Keratinocyte (primary cell): ENCODE measurements around the gene CSK. TPM values are rescaled to one million over a fixed set of nuclear protein-coding genes. Genes with fewer than 3 reads are reported as not detected.
A peak's percentile ranks its signal among the peaks of the same experiment; 100 is the strongest.

ENCODE experiments used
- DNase-seq: peaks from one replicate; pipeline ENCODE4 v3.0.0-alpha.2; 2011; ENCODE audit warnings: low read depth, missing footprints, low spot score
- FAIRE-seq: peaks from 2 replicates; lab custom pipeline; 2011; peaks lifted over from hg19 to GRCh38; lab: Jason Lieb, UNC
- H2AFZ ChIP-seq: 2 replicates; pipeline ENCODE4 v1.6.0; 2012; ENCODE audit warnings: low read length, control low read depth, inconsistent platforms; ENCODE audit not compliant: control insufficient read depth
- H3K27ac ChIP-seq: 2 replicates; pipeline ENCODE4 v1.5.1; 2011; ENCODE audit warnings: low read length; ENCODE audit not compliant: control insufficient read depth, insufficient read depth
- H3K27me3 ChIP-seq: 3 replicates; pipeline ENCODE4 v1.6.0; 2011; ENCODE audit warnings: low read length; ENCODE audit not compliant: control insufficient read depth, insufficient read depth; ENCODE audit errors: extremely low read depth
- H3K36me3 ChIP-seq, 2 experiments: 2 replicates in 1 of 2; 3 replicates in 1 of 2; pipeline ENCODE4 v1.5.1; 2011; ENCODE audit warnings: low read length in 2 of 2, mild to moderate bottlenecking in 1 of 2; ENCODE audit not compliant: control insufficient read depth in 2 of 2, insufficient read depth in 2 of 2; ENCODE audit errors: extremely low read depth in 1 of 2
- H3K4me1 ChIP-seq: 3 replicates; pipeline ENCODE4 v1.5.1; 2011; ENCODE audit warnings: low read length; ENCODE audit not compliant: control insufficient read depth, insufficient read depth; ENCODE audit errors: extremely low read depth
- H3K4me2 ChIP-seq: 3 replicates; pipeline ENCODE4 v1.6.0; 2011; ENCODE audit warnings: low read depth, low read length; ENCODE audit not compliant: control insufficient read depth, insufficient read depth; ENCODE audit errors: extremely low read depth
- H3K4me3 ChIP-seq, 3 experiments: fragments of 200-600 bp in 1 of 3; sonication (generic) in 1 of 3; 2 replicates in 2 of 3; 3 replicates in 1 of 3; pipeline ENCODE4 v1.5.1; 2011 to 2016; ENCODE audit warnings: low read length in 3 of 3, mild to moderate bottlenecking in 3 of 3, control low read depth in 2 of 3, inconsistent platforms in 1 of 3, low read depth in 1 of 3, mixed read lengths in 1 of 3, mixed run types in 1 of 3, moderate library complexity in 1 of 3; ENCODE audit not compliant: control insufficient read depth in 2 of 3, insufficient read depth in 2 of 3; ENCODE audit errors: extremely low read depth in 1 of 3
- H3K79me2 ChIP-seq: 2 replicates; pipeline ENCODE4 v1.6.0; 2012; ENCODE audit warnings: low read length; ENCODE audit not compliant: control insufficient read depth, insufficient read depth
- H3K9ac ChIP-seq: 3 replicates; pipeline ENCODE4 v1.6.0; 2011; ENCODE audit warnings: low read length; ENCODE audit not compliant: control insufficient read depth, insufficient read depth; ENCODE audit errors: extremely low read depth
- H3K9me1 ChIP-seq: 3 replicates; pipeline ENCODE4 v1.6.0; 2011; ENCODE audit warnings: low read length; ENCODE audit not compliant: control insufficient read depth, insufficient read depth; ENCODE audit errors: extremely low read depth
- H3K9me3 ChIP-seq: 2 replicates; pipeline ENCODE4 v1.5.1; 2012; ENCODE audit warnings: low read depth, low read length; ENCODE audit not compliant: control insufficient read depth
- H4K20me1 ChIP-seq: 3 replicates; pipeline ENCODE4 v1.6.0; 2011; ENCODE audit warnings: low read length; ENCODE audit not compliant: control insufficient read depth, insufficient read depth; ENCODE audit errors: extremely low read depth
- CTCF ChIP-seq, 3 experiments: IDR thresholded peaks in 1 of 3; conservative IDR thresholded peaks in 1 of 3; optimal IDR thresholded peaks in 1 of 3; 2 replicates in 2 of 3; 3 replicates in 1 of 3; pipeline versions ENCODE3 to v1.5.1; 2011; ENCODE audit warnings: low read length in 3 of 3, mild to moderate bottlenecking in 3 of 3, moderate library complexity in 2 of 3, control low read depth in 1 of 3, inconsistent platforms in 1 of 3; ENCODE audit not compliant: insufficient read depth in 2 of 3; ENCODE audit errors: extremely low read depth in 1 of 3
- EZH2 ChIP-seq: IDR thresholded peaks from one replicate; pipeline ENCODE4 v1.6.1; 2012; ENCODE audit warnings: inconsistent platforms, mild to moderate bottlenecking, low read length, moderate library complexity
- dilution Hi-C: fragments of 300-500 bp; cut with MboI; formaldehyde crosslinking; loops from one replicate; pipeline ENCODE4 v1.7.0; 2020; ENCODE audit warnings: low sequenced_read_pairs; ENCODE audit not compliant: extremely low pct_ligation_motif_present
- polyA plus RNA-seq, 5 experiments: library from polyadenylated mRNA; depleted of rRNA in 3 of 5; stranded (reverse) in 3 of 5; stranded (forward) in 1 of 5; unstranded in 1 of 5; fragments of >200 nt; gene quantifications; 1 replicate in 1 of 5; 2 replicates in 3 of 5; 3 replicates in 1 of 5; pipeline versions ENCODE4 v1.2.1 to v1.2.3, GENCODE V29; 2011 to 2012; ENCODE audit warnings: missing spikeins in 2 of 5, low read depth in 1 of 5, low replicate concordance in 1 of 5

CSK gene
- polyA plus RNA-seq, 1 donor (not counting 4 experiments of a cell fraction or from before 2014, with no cell fraction given) = 17.2 TPM

GRCh38 chr15:74780523-74781430 lies 1.1 kb upstream of the CSK start:
- peak overlapping the region; percentile 74 for H2AFZ ChIP-seq
- H3K27me3 ChIP-seq = no peaks in the 10 kb centered on the region
- no peak overlapping the region for H3K27ac ChIP-seq
- H3K36me3 ChIP-seq = peaks cover 0 to 5% of the 10 kb centered on the region in 2 experiments
- peaks cover 5% of the 10 kb centered on the region for H3K9me1 ChIP-seq
- TF ChIP-seq CTCF (optimal IDR thresholded peaks at IDR 0.05 in 1 of 3, IDR thresholded peaks at IDR 0.05 in 1 of 3, conservative IDR thresholded peaks at IDR 0.05 in 1 of 3; ENCODE audit: extremely low read depth in 1 of 3, insufficient read depth in 2 of 3, low read length in 3 of 3) (no peak), EZH2 (no peak)
- H3K9ac ChIP-seq = peak overlapping the region; percentile 71
- peak overlapping the region; percentile 97 for H3K4me2 ChIP-seq
- H3K9me3 ChIP-seq = no peaks in the 10 kb centered on the region
- H3K79me2 ChIP-seq = peaks cover 34% of the 10 kb centered on the region
- no peaks in the 10 kb centered on the region for H4K20me1 ChIP-seq
- no peak for DNase-seq
- dilution Hi-C loops = no loop called here
- peak overlapping the region in 2 of 3 experiments; percentile 64 for H3K4me3 ChIP-seq
- FAIRE-seq = no peak
- peaks cover 41% of the 10 kb centered on the region for H3K4me1 ChIP-seq

- H3K9me1 ChIP-seq = peaks cover 11% of the 10 kb centered on the region
- dilution Hi-C loops = no loop called here
- no peaks in the 10 kb centered on the region for H3K27me3 ChIP-seq
- H2AFZ ChIP-seq = no peak overlapping the region
- H3K9me3 ChIP-seq = no peaks in the 10 kb centered on the region
- peak overlapping the region; percentile 60 for H3K27ac ChIP-seq
- peak overlapping the region; percentile 100 for H3K4me2 ChIP-seq
- DNase-seq (no peak), FAIRE-seq (no peak)
- H3K4me3 ChIP-seq = peak overlapping the region; percentile 75 to 92 (median 79)
- peaks cover 55% of the 10 kb centered on the region for H3K4me1 ChIP-seq
- peaks cover 2 to 5% of the 10 kb centered on the region in 2 experiments for H3K36me3 ChIP-seq
- no peak for TF ChIP-seq CTCF (optimal IDR thresholded peaks at IDR 0.05 in 1 of 3, IDR thresholded peaks at IDR 0.05 in 1 of 3, conservative IDR thresholded peaks at IDR 0.05 in 1 of 3; ENCODE audit: extremely low read depth in 1 of 3, insufficient read depth in 2 of 3, low read length in 3 of 3)
- TF ChIP-seq EZH2 = no peak
- peaks cover 50% of the 10 kb centered on the region for H3K79me2 ChIP-seq
- H4K20me1 ChIP-seq = peaks cover 7% of the 10 kb centered on the region
- H3K9ac ChIP-seq = peak overlapping the region; percentile 81
These were observed 585 bp downstream of the CSK start for GRCh38 chr15:74782259-74783071.
